Nephron progenitor cell (in vitro differentiated cells): ENCODE data around the gene TMEM201.
"Not testable (repeated sequence)": the region's sequence is repeated elsewhere in the genome, so short reads cannot be mapped to it uniquely, and the experiment has no call there.

Source experiments
- DNase-seq: peaks from one replicate; pipeline ENCODE4 v3.0.0; 2021
- H3K27ac Mint-ChIP-seq: 2 replicates; pipeline ENCODE4 v1.8.0; 2021; ENCODE audit warnings: mild to moderate bottlenecking, moderate library complexity, mixed read lengths
- H3K27me3 Mint-ChIP-seq: 2 replicates; pipeline ENCODE4 v1.8.0; 2021; ENCODE audit warnings: mild to moderate bottlenecking, low read depth, mixed read lengths; ENCODE audit not compliant: poor library complexity
- H3K36me3 Mint-ChIP-seq: 2 replicates; pipeline ENCODE4 v1.8.0; 2021; ENCODE audit warnings: low read depth, mixed read lengths
- H3K4me1 Mint-ChIP-seq: 2 replicates; pipeline ENCODE4 v1.8.0; 2021; ENCODE audit warnings: mixed read lengths
- H3K4me3 Mint-ChIP-seq: 2 replicates; pipeline ENCODE4 v1.8.0; 2021; ENCODE audit warnings: mild to moderate bottlenecking, moderate library complexity, mixed read lengths
- H3K9me3 Mint-ChIP-seq: 2 replicates; pipeline ENCODE4 v1.8.0; 2021; ENCODE audit warnings: mild to moderate bottlenecking, moderate library complexity, mixed read lengths
- CTCF ChIP-seq: fragments of 200-600 bp; sonication (generic); IDR thresholded peaks from 2 replicates; pipeline ENCODE4 v1.5.0; 2021; ENCODE audit warnings: antibody characterized with exemption

TMEM201 gene

GRCh38 chr1:9558946-9559545 is 29.7 kb upstream of the TMEM201 start:
- H3K27ac Mint-ChIP-seq: peak overlapping the region; percentile 90
- peaks cover 23% of the 10 kb centered on the region for H3K4me1 Mint-ChIP-seq
- H3K36me3 Mint-ChIP-seq: peaks cover 50% of the 10 kb centered on the region
- no peak for DNase-seq
- no peak for TF ChIP-seq CTCF
- H3K4me3 Mint-ChIP-seq: no peak overlapping the region
- peaks cover 15% of the 10 kb centered on the region for H3K9me3 Mint-ChIP-seq
- no peaks in the 10 kb centered on the region for H3K27me3 Mint-ChIP-seq

- Mint-ChIP-seq H3K9me3 (peaks cover 17% of the 10 kb centered on the region), H3K27me3 (no peaks in the 10 kb centered on the region), H3K27ac (peak overlapping the region; percentile 74), H3K36me3 (peaks cover 55% of the 10 kb centered on the region), H3K4me1 (peaks cover 23% of the 10 kb centered on the region), H3K4me3 (no peak overlapping the region)
- TF ChIP-seq CTCF: no peak
- DNase-seq: no peak
These were observed 29.0 kb upstream of the TMEM201 start for GRCh38 chr1:9559673-9560072.

GRCh38 chr1:9560090-9560489 is 28.6 kb upstream of the TMEM201 start:
- H3K27me3 Mint-ChIP-seq, DNase-seq, H3K4me3 Mint-ChIP-seq: not testable (repeated sequence)
- peaks cover 23% of the 10 kb centered on the region for H3K4me1 Mint-ChIP-seq
- H3K9me3 Mint-ChIP-seq: peaks cover 20% of the 10 kb centered on the region
- H3K36me3 Mint-ChIP-seq: peaks cover 55% of the 10 kb centered on the region
- H3K27ac Mint-ChIP-seq: peak overlapping the region; percentile 74

GRCh38 chr1:9561429-9561828 is 27.3 kb upstream of the TMEM201 start:
- Mint-ChIP-seq H3K9me3 (peaks cover 20% of the 10 kb centered on the region), H3K4me1 (peaks cover 23% of the 10 kb centered on the region), H3K4me3 (no peak overlapping the region), H3K27me3 (no peaks in the 10 kb centered on the region), H3K27ac (peak overlapping the region; percentile 71), H3K36me3 (peaks cover 48% of the 10 kb centered on the region)
- no peak for DNase-seq
- TF ChIP-seq CTCF: no peak

- no peak for TF ChIP-seq CTCF
- no peak overlapping the region for H3K4me3 Mint-ChIP-seq
- no peak for DNase-seq
- peaks cover 45% of the 10 kb centered on the region for H3K36me3 Mint-ChIP-seq
- H3K27me3 Mint-ChIP-seq: no peaks in the 10 kb centered on the region
- peak overlapping the region; percentile 92 for H3K27ac Mint-ChIP-seq
- H3K4me1 Mint-ChIP-seq: peaks cover 30% of the 10 kb centered on the region
- H3K9me3 Mint-ChIP-seq: peaks cover 3% of the 10 kb centered on the region
These were observed 19.4 kb upstream of the TMEM201 start for GRCh38 chr1:9569267-9569666.

GRCh38 chr1:9570886-9571529 is 17.7 kb upstream of the TMEM201 start:
- H3K27me3 Mint-ChIP-seq, DNase-seq, H3K27ac Mint-ChIP-seq, H3K4me3 Mint-ChIP-seq, H3K9me3 Mint-ChIP-seq: not testable (repeated sequence)
- Mint-ChIP-seq H3K4me1 (peaks cover 35% of the 10 kb centered on the region), H3K36me3 (peaks cover 39% of the 10 kb centered on the region)

- Mint-ChIP-seq H3K4me3 (no peak overlapping the region), H3K36me3 (peaks cover 36% of the 10 kb centered on the region), H3K4me1 (peaks cover 24% of the 10 kb centered on the region), H3K27me3 (no peaks in the 10 kb centered on the region), H3K27ac (no peak overlapping the region), H3K9me3 (no peaks in the 10 kb centered on the region)
- DNase-seq: no peak
- peak; percentile 34 for TF ChIP-seq CTCF
These were observed 15.0 kb upstream of the TMEM201 start for GRCh38 chr1:9573723-9574122.
